WTC11 (cell line): ENCODE data around the gene ATR.
"Not testable (repeated sequence)": the region's sequence is repeated elsewhere in the genome, so short reads cannot be mapped to it uniquely, and the experiment has no call there.

Source experiments
- ATF1 ChIP-seq: sonication (generic); formaldehyde crosslinking; IDR thresholded peaks from 2 replicates; pipeline ENCODE4 v1.8.1; 2023; ENCODE audit warnings: mild to moderate bottlenecking, moderate library complexity, missing genetic modification reagents
- E2F1 ChIP-seq: sonication (generic); formaldehyde crosslinking; IDR thresholded peaks from 2 replicates; pipeline ENCODE4 v1.8.0; 2022; ENCODE audit warnings: mild to moderate bottlenecking, missing genetic modification reagents
- SP1 ChIP-seq: sonication (generic); formaldehyde crosslinking; conservative IDR thresholded peaks from 2 replicates; pipeline ENCODE4 v1.8.1; 2022; ENCODE audit warnings: missing genetic modification reagents
- TF ChIP-seq, protein P1 (sequence below): fragments of 200-600 bp; IDR thresholded peaks from 2 replicates; pipeline ENCODE4 v1.8.0; 2022; ENCODE audit warnings: antibody characterized with exemption
- TF ChIP-seq, protein P2 (sequence below): sonication (generic); formaldehyde crosslinking; IDR thresholded peaks from 2 replicates; pipeline ENCODE4 v1.8.0; 2022; ENCODE audit warnings: mild to moderate bottlenecking, missing genetic modification reagents
- TF ChIP-seq, protein P3 (sequence below): fragments of 250-450 bp; sonication (Bioruptor Pico); IDR thresholded peaks from 2 replicates; pipeline ENCODE4 v2.1.2; 2022; ENCODE audit warnings: mild to moderate bottlenecking, moderate library complexity

DNA sequence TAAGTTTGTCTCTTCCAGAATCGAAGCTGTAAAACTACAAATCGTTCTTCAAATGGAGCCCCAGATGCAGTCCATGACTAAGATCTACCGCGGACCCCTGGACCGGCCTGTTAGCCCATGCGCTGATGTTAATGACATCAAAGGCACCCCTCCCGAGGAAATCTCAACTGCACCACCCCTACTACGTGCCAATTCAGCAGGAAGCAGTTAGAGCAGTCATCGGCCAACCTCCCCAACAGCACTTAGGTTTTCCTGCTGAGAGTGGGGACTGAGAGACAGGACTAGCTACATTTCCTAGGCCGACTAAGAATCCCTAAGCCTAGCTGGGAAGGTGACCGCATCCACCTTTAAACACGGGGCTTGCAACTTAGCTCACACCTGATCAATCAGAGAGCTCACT is 135.5 kb downstream of the ATR start:
- TF ChIP-seq, protein P1, sequence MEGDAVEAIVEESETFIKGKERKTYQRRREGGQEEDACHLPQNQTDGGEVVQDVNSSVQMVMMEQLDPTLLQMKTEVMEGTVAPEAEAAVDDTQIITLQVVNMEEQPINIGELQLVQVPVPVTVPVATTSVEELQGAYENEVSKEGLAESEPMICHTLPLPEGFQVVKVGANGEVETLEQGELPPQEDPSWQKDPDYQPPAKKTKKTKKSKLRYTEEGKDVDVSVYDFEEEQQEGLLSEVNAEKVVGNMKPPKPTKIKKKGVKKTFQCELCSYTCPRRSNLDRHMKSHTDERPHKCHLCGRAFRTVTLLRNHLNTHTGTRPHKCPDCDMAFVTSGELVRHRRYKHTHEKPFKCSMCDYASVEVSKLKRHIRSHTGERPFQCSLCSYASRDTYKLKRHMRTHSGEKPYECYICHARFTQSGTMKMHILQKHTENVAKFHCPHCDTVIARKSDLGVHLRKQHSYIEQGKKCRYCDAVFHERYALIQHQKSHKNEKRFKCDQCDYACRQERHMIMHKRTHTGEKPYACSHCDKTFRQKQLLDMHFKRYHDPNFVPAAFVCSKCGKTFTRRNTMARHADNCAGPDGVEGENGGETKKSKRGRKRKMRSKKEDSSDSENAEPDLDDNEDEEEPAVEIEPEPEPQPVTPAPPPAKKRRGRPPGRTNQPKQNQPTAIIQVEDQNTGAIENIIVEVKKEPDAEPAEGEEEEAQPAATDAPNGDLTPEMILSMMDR = not testable (repeated sequence)
- TF ChIP-seq, protein P2, sequence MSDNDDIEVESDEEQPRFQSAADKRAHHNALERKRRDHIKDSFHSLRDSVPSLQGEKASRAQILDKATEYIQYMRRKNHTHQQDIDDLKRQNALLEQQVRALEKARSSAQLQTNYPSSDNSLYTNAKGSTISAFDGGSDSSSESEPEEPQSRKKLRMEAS (CRISPR knock-in tag) = not testable (repeated sequence)
- TF ChIP-seq SP1; E2F1 (CRISPR knock-in tag); ATF1 (CRISPR knock-in tag): not testable (repeated sequence)
- TF ChIP-seq, protein P3, sequence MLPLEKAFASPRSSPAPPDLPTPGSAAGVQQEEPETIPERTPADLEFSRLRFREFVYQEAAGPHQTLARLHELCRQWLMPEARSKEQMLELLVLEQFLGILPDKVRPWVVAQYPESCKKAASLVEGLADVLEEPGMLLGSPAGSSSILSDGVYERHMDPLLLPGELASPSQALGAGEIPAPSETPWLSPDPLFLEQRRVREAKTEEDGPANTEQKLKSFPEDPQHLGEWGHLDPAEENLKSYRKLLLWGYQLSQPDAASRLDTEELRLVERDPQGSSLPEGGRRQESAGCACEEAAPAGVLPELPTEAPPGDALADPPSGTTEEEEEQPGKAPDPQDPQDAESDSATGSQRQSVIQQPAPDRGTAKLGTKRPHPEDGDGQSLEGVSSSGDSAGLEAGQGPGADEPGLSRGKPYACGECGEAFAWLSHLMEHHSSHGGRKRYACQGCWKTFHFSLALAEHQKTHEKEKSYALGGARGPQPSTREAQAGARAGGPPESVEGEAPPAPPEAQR = not testable (repeated sequence)
